Sigmoid colon (tissue), 7 donors: ENCODE measurements around the gene KRTAP10-3. TPM values are rescaled to one million over a fixed set of nuclear protein-coding genes. Genes with fewer than 3 reads are reported as not detected.
"Not testable (repeated sequence)": the region's sequence is repeated elsewhere in the genome, so short reads cannot be mapped to it uniquely, and the experiment has no call there.

ENCODE experiments used
- DNase-seq: peaks from one replicate; pipeline ENCODE4 v3.0.0-alpha.2; 2019
- H3K27ac ChIP-seq, 4 donors: fragments of 200-600 bp; sonication (generic); one replicate each; pipeline ENCODE4 v1.5.1; 2016 to 2019; ENCODE audit warnings: mild to moderate bottlenecking in 1 of 4
- H3K27me3 ChIP-seq, 3 donors: fragments of 200-600 bp; sonication (generic); one replicate each; pipeline ENCODE4 v1.5.1; 2019; ENCODE audit warnings: mild to moderate bottlenecking in 1 of 3
- H3K36me3 ChIP-seq, 4 donors: fragments of 200-600 bp; sonication (generic); one replicate each; pipeline ENCODE4 v1.5.1; 2016 to 2019
- H3K4me1 ChIP-seq, 4 donors: fragments of 200-600 bp; sonication (generic); one replicate each; pipeline ENCODE4 v1.5.1; 2017 to 2019
- H3K4me3 ChIP-seq, 4 donors: fragments of 200-600 bp; sonication (generic); one replicate each; pipeline ENCODE4 v1.5.1; 2017 to 2019; ENCODE audit warnings: mild to moderate bottlenecking in 2 of 4, moderate library complexity in 1 of 4
- H3K9me3 ChIP-seq, 4 donors: fragments of 200-600 bp in 3 of 4; sonication (generic) in 3 of 4; one replicate each; pipeline versions ENCODE4 v1.5.1 to v1.6.1; 2013 to 2019
- CTCF ChIP-seq, 4 experiments: fragments of 450-650 bp in 3 of 4; fragments of 200-600 bp in 1 of 4; IDR thresholded peaks; one replicate each; pipeline ENCODE4 v1.5.1; 2016 to 2019; ENCODE audit warnings: antibody characterized with exemption in 4 of 4, mild to moderate bottlenecking in 3 of 4, moderate library complexity in 2 of 4
- EP300 ChIP-seq, 4 donors: sonication (generic); formaldehyde crosslinking; IDR thresholded peaks; one replicate each; pipeline ENCODE4 v1.6.1; 2017; ENCODE audit warnings: antibody characterized with exemption in 4 of 4
- POLR2A ChIP-seq, 2 donors: fragments of 450-650 bp; IDR thresholded peaks; one replicate each; pipeline ENCODE4 v1.6.1; 2016; ENCODE audit warnings: antibody characterized with exemption in 2 of 2, mild to moderate bottlenecking in 2 of 2, moderate library complexity in 2 of 2
- POLR2AphosphoS5 ChIP-seq, 4 donors: sonication (generic); formaldehyde crosslinking; IDR thresholded peaks; one replicate each; pipeline ENCODE4 v1.6.1; 2017; ENCODE audit warnings: antibody characterized with exemption in 4 of 4
- WGBS, 2 donors: extraction: QIAGEN DNeasy Blood & Tissue Kit; methylation state at CpG; one replicate each; pipeline ENCODE4 v1.1.7; 2013; 5-methylcytosine and 5-hydroxymethylcytosine counted together
- intact Hi-C: fragments of 100-400 bp; cut with DNase I; formaldehyde crosslinking; loops from one replicate; pipeline ENCODE4 v1.15.1; 2023
- polyA plus RNA-seq, 3 donors: library from polyadenylated mRNA; stranded (reverse); fragments of 200-250 nt; gene quantifications; one replicate each; pipeline ENCODE4 v1.2.3, GENCODE V29; 2013
- total RNA-seq, 4 donors: library from RNA; depleted of rRNA; stranded (reverse); fragments of >200 nt; gene quantifications; one replicate each; pipeline ENCODE4 v1.1.0, GENCODE V29; 2016
- donor health status: healthy with polysubstance abuse.
- donor health status: Bipolar disorder and iron deficiency.
- donor health status: healthy.

Gene KRTAP10-3
- total and polyA plus RNA-seq, 7 donors, result 0.66 TPM; not detected in 6

- 95% methylated on average over 17 of the region's 17 CpGs for WGBS, 2 donors
- no peak overlapping the region for H3K4me3 ChIP-seq
- H3K4me1 ChIP-seq, result no peaks in the 10 kb centered on the region
- intact Hi-C loops, result no loop called here
- peaks cover 0 to 6% (median 2%) of the 10 kb centered on the region in 3 donors for H3K27me3 ChIP-seq
- H3K36me3 ChIP-seq, result no peaks in the 10 kb centered on the region
- DNase-seq, result no peak
- TF ChIP-seq EP300 (IDR thresholded peaks at IDR 0.05) (no peak), POLR2A (IDR thresholded peaks at IDR 0.05) (no peak), CTCF (IDR thresholded peaks at IDR 0.05) (no peak), POLR2AphosphoS5 (IDR thresholded peaks at IDR 0.05) (no peak)
- peaks cover 0 to 10% (median 4%) of the 10 kb centered on the region in 4 donors for H3K9me3 ChIP-seq
- H3K27ac ChIP-seq, result no peak overlapping the region
Observed at GRCh38 chr21:44578371-44579055, 19.9 kb upstream of the KRTAP10-3 start.

- Histone ChIP-seq H3K9me3 (peaks cover 0 to 9% (median 2%) of the 10 kb centered on the region in 4 donors), H3K4me3 (no peak overlapping the region), H3K36me3 (no peaks in the 10 kb centered on the region), H3K4me1 (no peaks in the 10 kb centered on the region), H3K27me3 (peaks cover 0 to 14% (median 0%) of the 10 kb centered on the region in 3 donors), H3K27ac (no peak overlapping the region)
- TF ChIP-seq CTCF (IDR thresholded peaks at IDR 0.05) (no peak), POLR2AphosphoS5 (IDR thresholded peaks at IDR 0.05) (no peak), POLR2A (IDR thresholded peaks at IDR 0.05) (no peak), EP300 (IDR thresholded peaks at IDR 0.05) (no peak)
- intact Hi-C loops, result no loop called here
- 50 to 82% methylated on average over 10 of the region's 10 CpGs for WGBS, 2 donors
- no peak for DNase-seq
Observed at GRCh38 chr21:44576025-44576420, 17.4 kb upstream of the KRTAP10-3 start.

DNA sequence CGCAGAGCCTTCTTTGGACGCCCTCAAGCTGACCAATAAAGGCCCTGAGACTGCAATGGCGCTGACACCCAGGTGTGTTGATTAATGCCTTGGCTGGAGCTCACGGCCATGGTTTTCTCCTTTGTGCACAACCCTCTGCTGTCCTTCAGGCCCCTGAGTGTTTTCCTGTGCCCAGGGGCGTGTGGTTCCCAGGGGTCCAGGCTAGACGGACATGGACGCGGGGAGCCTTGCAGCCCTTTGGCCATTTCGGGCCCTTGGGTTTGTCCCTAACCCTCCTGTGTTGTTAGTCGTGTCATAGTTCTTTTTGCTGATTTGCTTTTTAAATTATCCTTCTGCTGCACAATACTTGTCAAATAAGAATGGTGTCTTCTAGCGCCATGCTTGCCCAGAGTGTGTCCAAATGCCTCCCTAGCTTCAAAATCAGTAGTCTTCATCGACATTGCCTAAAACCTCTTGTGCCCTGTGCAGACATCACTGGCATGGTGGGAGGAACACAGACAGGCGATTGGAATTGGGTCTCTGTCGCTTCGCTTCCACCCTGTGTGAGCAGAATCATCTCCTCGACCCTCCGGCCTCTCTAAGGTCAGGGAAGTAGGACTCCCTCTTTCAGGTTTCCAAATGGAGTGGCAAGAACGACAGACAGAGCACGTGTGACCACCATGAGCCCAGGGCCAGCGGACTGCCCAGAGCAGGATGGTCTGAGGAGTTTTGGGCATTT is 16.9 kb upstream of the KRTAP10-3 start:
- 86 to 89% methylated on average over 20 of the region's 20 CpGs for WGBS, 2 donors
- DNase-seq, result no peak
- Histone ChIP-seq H3K4me1 (no peaks in the 10 kb centered on the region), H3K36me3 (no peaks in the 10 kb centered on the region), H3K9me3 (peaks cover 0 to 6% (median 2%) of the 10 kb centered on the region in 4 donors), H3K27me3 (peaks cover 0 to 14% (median 0%) of the 10 kb centered on the region in 3 donors), H3K4me3 (no peak overlapping the region), H3K27ac (no peak overlapping the region)
- no peak for TF ChIP-seq EP300 (IDR thresholded peaks at IDR 0.05)
- no peak for TF ChIP-seq POLR2A (IDR thresholded peaks at IDR 0.05)
- no peak for TF ChIP-seq POLR2AphosphoS5 (IDR thresholded peaks at IDR 0.05)
- no peak for TF ChIP-seq CTCF (IDR thresholded peaks at IDR 0.05)
- intact Hi-C loops, result no loop called here

DNA sequence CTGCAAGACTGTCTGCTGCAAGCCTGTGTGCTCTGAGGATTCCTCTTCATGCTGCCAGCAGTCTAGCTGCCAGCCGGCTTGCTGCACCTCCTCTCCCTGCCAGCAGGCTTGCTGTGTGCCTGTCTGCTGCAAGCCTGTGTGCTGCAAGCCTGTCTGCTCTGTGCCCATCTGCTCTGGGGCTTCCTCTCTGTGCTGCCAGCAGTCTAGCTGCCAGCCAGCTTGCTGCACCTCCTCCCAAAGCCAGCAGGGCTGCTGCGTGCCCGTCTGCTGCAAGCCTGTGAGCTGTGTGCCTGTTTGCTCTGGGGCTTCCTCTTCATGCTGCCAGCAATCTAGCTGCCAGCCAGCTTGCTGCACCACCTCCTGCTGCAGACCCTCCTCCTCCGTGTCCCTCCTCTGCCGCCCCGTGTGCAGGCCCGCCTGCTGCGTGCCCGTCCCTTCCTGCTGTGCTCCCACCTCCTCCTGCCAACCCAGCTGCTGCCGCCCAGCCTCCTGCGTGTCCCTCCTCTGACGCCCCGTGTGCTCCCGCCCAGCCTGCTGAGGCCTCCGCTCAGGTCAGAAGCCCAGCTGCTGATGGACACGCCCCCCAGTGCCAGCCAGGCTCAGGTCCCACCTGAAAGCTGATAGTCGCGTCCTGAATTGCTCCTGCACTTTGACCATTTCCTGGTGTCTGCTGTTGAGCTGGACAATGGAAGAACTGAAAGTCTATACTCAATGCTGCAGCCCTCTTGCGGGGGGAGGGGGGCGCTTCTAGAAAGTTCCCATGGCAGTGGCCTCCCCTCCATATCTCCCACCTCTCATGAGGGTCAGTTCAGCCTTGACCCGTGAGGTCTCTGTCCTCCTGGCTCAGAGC is 16.1 kb upstream of the KRTAP10-3 start:
- no peak overlapping the region for H3K27ac ChIP-seq
- no peak for DNase-seq
- WGBS, 2 donors, result 10 to 37% methylated on average over 21 of the region's 21 CpGs
- TF ChIP-seq POLR2AphosphoS5 (IDR thresholded peaks at IDR 0.05) (no peak), POLR2A (IDR thresholded peaks at IDR 0.05) (no peak), CTCF (IDR thresholded peaks at IDR 0.05) (no peak), EP300 (IDR thresholded peaks at IDR 0.05) (no peak)
- H3K27me3 ChIP-seq, result peaks cover 0 to 14% (median 0%) of the 10 kb centered on the region in 3 donors
- intact Hi-C loops, result no loop called here
- no peaks in the 10 kb centered on the region for H3K36me3 ChIP-seq
- H3K4me1 ChIP-seq, result no peaks in the 10 kb centered on the region
- H3K4me3 ChIP-seq, result no peak overlapping the region
- H3K9me3 ChIP-seq, result peaks cover 0 to 3% (median 2%) of the 10 kb centered on the region in 4 donors

GRCh38 chr21:44573630-44574456 is 15.2 kb upstream of the KRTAP10-3 start, which contains the start of gene KRTAP10-4:
Gene KRTAP10-4 (plus strand): TSS chr21:44573729. CDS start chr21:44573759, 30 bp downstream.
- H3K36me3 ChIP-seq, intact Hi-C loops, H3K27ac ChIP-seq, H3K4me1 ChIP-seq, H3K9me3 ChIP-seq, H3K4me3 ChIP-seq, DNase-seq: not testable (repeated sequence)
- 35 to 69% methylated on average over 22 of the region's 25 CpGs for whole genome bisulfite sequencing, 2 donors
- H3K27me3 ChIP-seq, result peaks cover 0 to 14% (median 0%) of the 10 kb centered on the region in 3 donors
